Right lobe of liver (tissue), 6 donors: ENCODE data around the gene TMEM41A. TPM values are rescaled to one million over a fixed set of nuclear protein-coding genes. Genes with fewer than 3 reads are reported as not detected.

ENCODE experiments used
- ATAC-seq, 4 donors: fragments of 200-7000 bp; cut with Tn5 transposase; one replicate each; pipeline ENCODE4 v1.9.1; 2020; ENCODE audit warnings: mild to moderate bottlenecking in 4 of 4, moderate library complexity in 4 of 4
- DNase-seq, 3 donors: peaks; one replicate each; pipeline ENCODE4 v3.0.0-alpha.2; 2020
- H3K27ac ChIP-seq, 3 donors: fragments of 200-600 bp; one replicate each; pipeline ENCODE4 v1.8.0; 2022
- H3K27me3 ChIP-seq, 2 donors: fragments of 200-600 bp; one replicate each; pipeline ENCODE4 v1.8.0; 2022
- H3K36me3 ChIP-seq, 4 donors: fragments of 200-600 bp; sonication (generic) in 1 of 4; one replicate each; pipeline versions ENCODE4 v1.5.1 to v1.8.0; 2017 to 2022; ENCODE audit warnings: control low read depth in 1 of 4
- H3K4me1 ChIP-seq, 4 donors: fragments of 200-600 bp; sonication (generic) in 1 of 4; one replicate each; pipeline versions ENCODE4 v1.5.1 to v1.8.0; 2017 to 2022; ENCODE audit warnings: control low read depth in 1 of 4
- H3K4me3 ChIP-seq, 3 donors: fragments of 200-600 bp; one replicate each; pipeline ENCODE4 v1.8.0; 2022
- H3K9me3 ChIP-seq, 4 donors: fragments of 200-600 bp; sonication (generic) in 1 of 4; one replicate each; pipeline versions ENCODE4 v1.5.1 to v1.8.0; 2017 to 2022; ENCODE audit warnings: control low read depth in 1 of 4
- CTCF ChIP-seq, 4 donors: fragments of 200-600 bp in 3 of 4; fragments of 450-650 bp in 1 of 4; IDR thresholded peaks; one replicate each; pipeline versions ENCODE4 v1.5.1 to v1.8.0; 2016 to 2022; ENCODE audit warnings: antibody characterized with exemption in 4 of 4, mild to moderate bottlenecking in 2 of 4
- POLR2A ChIP-seq: fragments of 450-650 bp; IDR thresholded peaks from one replicate; pipeline ENCODE4 v1.6.1; 2017; ENCODE audit warnings: antibody characterized with exemption, mild to moderate bottlenecking
- WGBS: methylation state at CpG from one replicate; pipeline ENCODE4 v1.1.6; 2018; ENCODE audit warnings: low coverage, low lambda C conversion rate; ENCODE audit not compliant: insufficient coverage; ENCODE audit errors: missing lambda C conversion rate; 5-methylcytosine and 5-hydroxymethylcytosine counted together
- intact Hi-C, 2 donors: fragments of 100-400 bp; cut with DNase I; formaldehyde crosslinking; loops; one replicate each; pipeline versions ENCODE4 v1.11.2 to v1.14.1; 2022
- total RNA-seq, 6 experiments: library from RNA; depleted of rRNA in 2 of 6; stranded (reverse); fragments of >200 nt in 2 of 6; fragmentation: NEBNext Ultra II Directional in 3 of 6; extraction: Animal tissue kit (Norgen Biotek cat#: 25700) in 3 of 6; gene quantifications; one replicate each; pipeline versions ENCODE4 v1.1.0 to v1.2.4, GENCODE V29; 2016 to 2023
- donor health status: DM: no; HTN: yes; CAD: no.
- donor health status: DM: no; HTN: no; CAD: no.
- donor health status: DM: no; HTN: no; CAD: no.
- donor health status: DM: no; HTN: yes; CAD: no.
- donor health status: DM: no; HTN: yes; CAD: no.

Gene TMEM41A
- total RNA-seq, 6 experiments from 2014 or later = 11.6 to 21.9 (median 13.4) TPM

- no peak for TF ChIP-seq POLR2A
- no peak for TF ChIP-seq CTCF (IDR thresholded peaks at IDR 0.05)
- no peak for ATAC-seq
Measured at GRCh38 chr3:185526349-185526951, 27.6 kb upstream of the TMEM41A start.

DNA sequence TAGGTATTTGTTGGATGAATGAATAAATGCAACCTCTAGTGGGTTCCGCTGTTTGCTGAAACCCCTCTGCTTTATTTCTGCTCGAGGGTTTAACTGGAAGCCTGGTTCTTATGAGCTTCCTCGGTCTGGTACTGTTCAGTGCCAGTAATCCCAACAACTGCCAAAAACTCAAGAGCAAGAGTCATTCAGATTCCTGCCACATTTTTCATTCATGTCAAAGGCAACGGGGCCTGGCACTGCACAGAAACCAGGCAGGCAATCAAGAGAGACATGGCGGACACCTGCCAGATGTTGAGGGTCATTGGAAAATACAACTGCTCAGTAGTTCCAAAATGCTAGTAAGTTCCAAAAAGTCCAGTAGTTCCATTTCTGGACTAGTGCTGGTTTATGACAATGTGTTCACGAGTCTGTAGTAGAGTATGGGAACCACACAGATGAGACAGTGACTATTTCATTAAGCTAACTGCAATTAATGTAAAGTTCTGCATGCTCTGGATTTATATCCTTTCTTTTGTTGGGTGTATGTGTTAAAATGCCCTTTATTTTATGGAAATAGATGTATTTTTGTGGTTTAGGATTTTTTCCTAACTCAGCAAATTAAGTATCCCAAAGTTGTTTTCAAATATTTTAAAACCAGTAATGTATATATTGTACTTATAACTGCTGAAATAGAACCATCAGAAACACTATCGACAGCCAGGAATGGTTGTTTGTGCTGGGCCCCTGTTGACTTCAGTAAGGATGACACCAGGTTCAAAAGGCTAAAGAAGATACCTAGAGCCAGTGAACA lies 22.7 kb upstream of the TMEM41A start:
- ATAC-seq = no peak
- no peak for TF ChIP-seq POLR2A
- no peak for TF ChIP-seq CTCF (IDR thresholded peaks at IDR 0.05)
- 82% methylated on average over 5 of the region's 7 CpGs for WGBS

More at GRCh38 chr3:185526349-185526951, 27.6 kb upstream of the TMEM41A start:
- no peaks in the 10 kb centered on the region for H3K9me3 ChIP-seq
- no peak overlapping the region for H3K4me3 ChIP-seq
- H3K27me3 ChIP-seq = no peaks in the 10 kb centered on the region
- H3K4me1 ChIP-seq = no peaks in the 10 kb centered on the region
- H3K36me3 ChIP-seq = no peaks in the 10 kb centered on the region
- no peak for DNase-seq
- intact Hi-C loops = no loop called here
- no peak overlapping the region for H3K27ac ChIP-seq
- 43% methylated on average over 1 of the region's 2 CpGs for WGBS

DNA sequence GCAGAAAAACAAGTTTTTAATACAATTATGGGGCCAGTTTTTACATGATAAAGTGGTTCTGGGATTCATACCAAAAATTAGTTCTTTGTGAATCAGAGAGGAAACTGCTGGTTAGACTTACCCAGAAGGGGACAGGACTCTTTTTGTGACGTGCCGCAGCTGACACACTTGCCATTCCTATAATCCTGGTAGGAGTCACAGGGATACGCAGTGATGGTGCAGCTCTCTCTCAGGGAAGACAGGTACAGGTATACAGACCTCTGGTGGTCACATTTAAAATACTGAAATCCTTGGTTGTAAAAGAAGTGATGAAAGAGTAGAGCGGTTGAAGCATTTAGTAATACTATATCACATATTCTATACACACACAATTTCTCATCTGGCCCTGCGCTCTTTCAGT lies 20.2 kb upstream of the TMEM41A start:
- Histone ChIP-seq H3K4me3 (no peak overlapping the region), H3K27ac (no peak overlapping the region), H3K9me3 (no peaks in the 10 kb centered on the region), H3K36me3 (no peaks in the 10 kb centered on the region), H3K4me1 (no peaks in the 10 kb centered on the region), H3K27me3 (no peaks in the 10 kb centered on the region)
- WGBS = 58% methylated on average over 5 of the region's 5 CpGs
- TF ChIP-seq POLR2A (no peak), CTCF (IDR thresholded peaks at IDR 0.05) (peak in 2 of 4 donors; percentile 16 to 20)
- ATAC-seq = peak in 3 of 4 donors; percentile 46 to 60 (median 56)
- DNase-seq = no peak
- intact Hi-C loops = no loop called here

More for the DNA sequence above, 22.7 kb upstream of the TMEM41A start:
- H3K27ac ChIP-seq = no peak overlapping the region
- no peaks in the 10 kb centered on the region for H3K27me3 ChIP-seq
- no peak overlapping the region for H3K4me3 ChIP-seq
- no peak for DNase-seq
- no peaks in the 10 kb centered on the region for H3K9me3 ChIP-seq
- intact Hi-C loops = no loop called here
- no peaks in the 10 kb centered on the region for H3K4me1 ChIP-seq
- no peaks in the 10 kb centered on the region for H3K36me3 ChIP-seq

- intact Hi-C loops = no loop called here
- 78% methylated on average over 2 of the region's 2 CpGs for WGBS
- DNase-seq (no peak), ATAC-seq (no peak)
- H3K36me3 ChIP-seq = no peaks in the 10 kb centered on the region
- H3K27me3 ChIP-seq = no peaks in the 10 kb centered on the region
- TF ChIP-seq POLR2A (no peak), CTCF (IDR thresholded peaks at IDR 0.05) (no peak)
- no peak overlapping the region for H3K27ac ChIP-seq
- H3K4me1 ChIP-seq = no peaks in the 10 kb centered on the region
- no peaks in the 10 kb centered on the region for H3K9me3 ChIP-seq
- no peak overlapping the region for H3K4me3 ChIP-seq
Measured at GRCh38 chr3:185517387-185518130, 18.7 kb upstream of the TMEM41A start.
